Liver (tissue), 9 donors: ENCODE data around the gene PCDH12. TPM values are rescaled to one million over a fixed set of nuclear protein-coding genes. Genes with fewer than 3 reads are reported as not detected.

Experiments
- DNase-seq: peaks from one replicate; pipeline ENCODE4 v3.0.0-alpha.2; 2017; ENCODE audit warnings: low spot score
- H3K27ac ChIP-seq, 2 donors: one replicate each; pipeline ENCODE4 v1.7.0; 2013; ENCODE audit warnings: inconsistent platforms in 2 of 2, low read length in 2 of 2, control low read depth in 1 of 2, low read depth in 1 of 2, mild to moderate bottlenecking in 1 of 2
- H3K27me3 ChIP-seq, 4 donors: one replicate each; pipeline versions ENCODE4 v1.6.1 to v1.7.0; 2013; ENCODE audit warnings: low read length in 3 of 4, inconsistent platforms in 1 of 4, mild to moderate bottlenecking in 1 of 4, moderate library complexity in 1 of 4; ENCODE audit not compliant: control insufficient read depth in 4 of 4, insufficient read depth in 4 of 4
- H3K36me3 ChIP-seq, 4 donors: one replicate each; pipeline versions ENCODE4 v1.6.1 to v1.7.0; 2013; ENCODE audit warnings: low read length in 3 of 4, mild to moderate bottlenecking in 3 of 4, low read depth in 1 of 4, moderate library complexity in 1 of 4; ENCODE audit not compliant: control insufficient read depth in 4 of 4, insufficient read depth in 3 of 4
- H3K4me1 ChIP-seq, 4 donors: one replicate each; pipeline versions ENCODE4 v1.6.1 to v1.7.0; 2013; ENCODE audit warnings: low read length in 3 of 4, mild to moderate bottlenecking in 3 of 4, moderate library complexity in 1 of 4; ENCODE audit not compliant: control insufficient read depth in 4 of 4, insufficient read depth in 4 of 4
- H3K4me3 ChIP-seq, 3 donors: one replicate each; pipeline versions ENCODE4 v1.6.1 to v1.7.0; 2013; ENCODE audit warnings: low read length in 3 of 3, control low read depth in 1 of 3, low read depth in 1 of 3, mild to moderate bottlenecking in 1 of 3
- H3K9ac ChIP-seq, 2 donors: one replicate each; pipeline ENCODE4 v1.7.0; 2013; ENCODE audit warnings: low read length in 2 of 2, mild to moderate bottlenecking in 2 of 2, moderate library complexity in 2 of 2, control low read depth in 1 of 2, low read depth in 1 of 2
- H3K9me3 ChIP-seq, 4 donors: one replicate each; pipeline versions ENCODE4 v1.6.1 to v1.7.0; 2013; ENCODE audit warnings: low read length in 3 of 4; ENCODE audit not compliant: control insufficient read depth in 4 of 4
- ATF3 ChIP-seq: IDR thresholded peaks from 2 replicates; pipeline ENCODE4 v1.6.1; 2016; ENCODE audit warnings: antibody characterized with exemption
- CTCF ChIP-seq: fragments of 150-350 bp; IDR thresholded peaks from 2 replicates; pipeline ENCODE4 v1.5.1; 2017; ENCODE audit warnings: improper control_type of control experiment, low read depth, low read length; ENCODE audit not compliant: missing input control
- EGR1 ChIP-seq, 2 donors: IDR thresholded peaks; 2 replicates each; pipeline ENCODE4 v1.6.1; 2016 to 2018; ENCODE audit warnings: antibody characterized with exemption in 2 of 2, low read depth in 2 of 2
- FOXA1 ChIP-seq: IDR thresholded peaks from 2 replicates; pipeline ENCODE4 v1.6.1; 2016; ENCODE audit warnings: antibody characterized with exemption
- FOXA2 ChIP-seq: IDR thresholded peaks from 2 replicates; pipeline ENCODE4 v1.6.1; 2016; ENCODE audit warnings: antibody characterized with exemption
- GABPA ChIP-seq, 2 donors: IDR thresholded peaks in 1 of 2; conservative IDR thresholded peaks in 1 of 2; 2 replicates each; pipeline ENCODE4 v1.6.1; 2016; ENCODE audit warnings: antibody characterized with exemption in 2 of 2, mild to moderate bottlenecking in 1 of 2, moderate library complexity in 1 of 2
- HNF4G ChIP-seq: IDR thresholded peaks from 2 replicates; pipeline ENCODE4 v1.6.1; 2016; ENCODE audit warnings: antibody characterized with exemption
- JUND ChIP-seq, 2 donors: IDR thresholded peaks; 2 replicates each; pipeline ENCODE4 v1.6.1; 2016; ENCODE audit warnings: antibody characterized with exemption in 2 of 2
- MAX ChIP-seq: IDR thresholded peaks from 2 replicates; pipeline ENCODE4 v1.6.1; 2016; ENCODE audit warnings: antibody characterized with exemption
- NR2F2 ChIP-seq: IDR thresholded peaks from 2 replicates; pipeline ENCODE4 v1.6.1; 2016; ENCODE audit warnings: antibody characterized with exemption
- RXRA ChIP-seq, 2 donors: IDR thresholded peaks; 2 replicates each; pipeline ENCODE4 v1.6.1; 2017 to 2018; ENCODE audit warnings: antibody characterized with exemption in 2 of 2, mild to moderate bottlenecking in 1 of 2
- SP1 ChIP-seq: IDR thresholded peaks from 2 replicates; pipeline ENCODE4 v1.6.1; 2018; ENCODE audit warnings: antibody characterized with exemption, mild to moderate bottlenecking
- TAF1 ChIP-seq: conservative IDR thresholded peaks from 2 replicates; pipeline ENCODE4 v1.6.1; 2016; ENCODE audit warnings: antibody characterized with exemption, mild to moderate bottlenecking
- YY1 ChIP-seq: IDR thresholded peaks from 2 replicates; pipeline ENCODE4 v1.6.1; 2016; ENCODE audit warnings: antibody characterized with exemption, mild to moderate bottlenecking
- ZBTB33 ChIP-seq: IDR thresholded peaks from 2 replicates; pipeline ENCODE4 v1.6.1; 2016; ENCODE audit warnings: antibody characterized with exemption
- WGBS: extraction: QIAGEN DNeasy Blood & Tissue Kit; methylation state at CpG from one replicate; pipeline ENCODE4 v1.1.7; 2013; 5-methylcytosine and 5-hydroxymethylcytosine counted together
- polyA plus RNA-seq, 2 donors: library from polyadenylated mRNA; stranded (reverse) in 1 of 2; unstranded in 1 of 2; fragments of 200-250 nt in 1 of 2; fragments of >200 nt in 1 of 2; fragmentation: Nextera tagmentation in 1 of 2; extraction: Ambion mirVana in 1 of 2; gene quantifications; one replicate each; pipeline versions ENCODE4 v1.2.1 to v1.2.3, GENCODE V29; 2013 to 2015
- total RNA-seq, 2 donors: library from RNA; depleted of rRNA; stranded (reverse); fragments of >200 nt; gene quantifications; one replicate each; pipeline ENCODE4 v1.2.3, GENCODE V29; 2014
- donor health status: healthy.
- donor health status: healthy.
- donor health status: healthy.
- donor health status: healthy.
- donor health status: healthy.

The PCDH12 gene
- total and polyA plus RNA-seq, 4 donors: 0.74 to 4.9 (median 3.8) TPM

GRCh38 chr5:141904551-141904950 is 53.5 kb downstream of the PCDH12 start:
- no peaks in the 10 kb centered on the region for H3K36me3 ChIP-seq
- WGBS: 91% methylated on average over 5 of the region's 5 CpGs

GRCh38 chr5:141903261-141903660 is 54.7 kb downstream of the PCDH12 start:
- Histone ChIP-seq H3K4me3 (no peak overlapping the region), H3K9ac (no peak overlapping the region), H3K4me1 (no peaks in the 10 kb centered on the region), H3K27me3 (no peaks in the 10 kb centered on the region), H3K27ac (no peak overlapping the region), H3K9me3 (no peaks in the 10 kb centered on the region), H3K36me3 (no peaks in the 10 kb centered on the region)
- TF ChIP-seq RXRA (IDR thresholded peaks at IDR 0.05) (no peak), ZBTB33 (no peak), NR2F2 (no peak), GABPA (IDR thresholded peaks at IDR 0.05 in 1 of 2, conservative IDR thresholded peaks at IDR 0.05 in 1 of 2) (no peak), TAF1 (no peak), SP1 (no peak), HNF4G (no peak)
- 86% methylated on average over 4 of the region's 4 CpGs for WGBS
- no peak for DNase-seq

More at GRCh38 chr5:141904551-141904950, 53.5 kb downstream of the PCDH12 start:
- Histone ChIP-seq H3K4me3 (no peak overlapping the region), H3K27ac (no peak overlapping the region), H3K4me1 (no peaks in the 10 kb centered on the region), H3K27me3 (no peaks in the 10 kb centered on the region), H3K9me3 (no peaks in the 10 kb centered on the region), H3K9ac (no peak overlapping the region)
- no peak for TF ChIP-seq ATF3
- TF ChIP-seq EGR1 (IDR thresholded peaks at IDR 0.05; ENCODE audit: low read depth in 2 of 2): no peak
- TF ChIP-seq CTCF: no peak
- TF ChIP-seq NR2F2: no peak
- no peak for TF ChIP-seq HNF4G
- no peak for TF ChIP-seq FOXA2
- TF ChIP-seq FOXA1: no peak
- TF ChIP-seq JUND (IDR thresholded peaks at IDR 0.05): no peak
- TF ChIP-seq MAX: no peak
- no peak for TF ChIP-seq YY1
- TF ChIP-seq SP1: no peak
- no peak for TF ChIP-seq GABPA (IDR thresholded peaks at IDR 0.05 in 1 of 2, conservative IDR thresholded peaks at IDR 0.05 in 1 of 2)
- DNase-seq: no peak
